GM19023 (cell line): Measurements from ENCODE around the gene OST4.
A peak's percentile ranks its signal among the peaks of the same experiment; 100 is the strongest.

ENCODE experiments used
- ATAC-seq: cut with Tn5 transposase; IDR thresholded peaks from one replicate; pipeline ENCODE4 v1.9.1; 2021; ENCODE audit warnings: mild to moderate bottlenecking, moderate library complexity; ENCODE audit not compliant: unreplicated experiment

OST4 gene

DNA sequence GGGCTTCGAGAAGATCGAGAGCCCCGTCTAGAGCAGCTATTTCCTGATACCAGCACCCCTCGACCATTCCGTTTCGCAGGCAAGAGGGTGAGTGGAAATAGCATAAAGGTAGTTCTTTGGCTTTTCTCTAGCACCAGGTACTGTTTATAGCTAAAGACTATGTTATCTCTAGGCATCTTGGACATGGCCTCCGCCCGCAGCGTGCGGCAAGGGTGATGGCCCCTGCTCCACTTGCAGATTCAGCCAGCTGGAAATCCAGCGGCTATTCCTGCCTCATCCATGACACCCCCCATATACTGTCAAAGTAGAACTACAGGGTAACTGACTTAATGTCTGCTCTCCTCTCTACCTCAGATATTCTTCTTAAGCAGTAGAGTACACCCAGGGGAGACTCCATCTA lies 16.7 kb downstream of the OST4 start:
- ATAC-seq = no peak

DNA sequence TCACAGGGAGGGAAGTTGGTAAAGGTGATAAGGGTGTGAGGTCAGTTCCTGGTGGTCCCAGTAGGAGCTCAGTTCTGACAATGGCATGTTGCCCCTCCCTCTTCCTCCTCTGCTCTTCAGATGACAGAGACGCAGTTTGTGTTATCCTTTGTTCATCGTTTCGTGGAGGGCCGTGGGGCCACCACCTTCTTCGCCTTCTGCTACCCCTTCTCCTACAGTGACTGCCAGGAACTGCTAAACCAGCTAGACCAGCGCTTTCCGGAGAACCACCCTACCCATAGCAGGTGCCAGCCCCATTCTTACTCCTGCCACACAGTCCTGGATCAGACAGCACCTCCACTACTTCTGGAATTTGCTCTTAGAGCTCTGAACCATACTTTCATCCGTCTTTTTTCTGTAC lies 17.7 kb downstream of the OST4 start:
- ATAC-seq = no peak

- no peak for ATAC-seq
Observed at GRCh38 chr2:27053321-27053720, 18.1 kb downstream of the OST4 start.

- ATAC-seq = peak; percentile 0
Observed at GRCh38 chr2:27051902-27052645, 19.4 kb downstream of the OST4 start.

- ATAC-seq = peak; percentile 74
Observed at GRCh38 chr2:27050996-27051901, 20.2 kb downstream of the OST4 start, which contains the start of gene AGBL5. AGBL5 (plus strand) TSS chr2:27051668; CDS start chr2:27052959, 1,291 bp downstream.

GRCh38 chr2:27050281-27050995 lies 21.0 kb downstream of the OST4 start:
- ATAC-seq = peak; percentile 45

DNA sequence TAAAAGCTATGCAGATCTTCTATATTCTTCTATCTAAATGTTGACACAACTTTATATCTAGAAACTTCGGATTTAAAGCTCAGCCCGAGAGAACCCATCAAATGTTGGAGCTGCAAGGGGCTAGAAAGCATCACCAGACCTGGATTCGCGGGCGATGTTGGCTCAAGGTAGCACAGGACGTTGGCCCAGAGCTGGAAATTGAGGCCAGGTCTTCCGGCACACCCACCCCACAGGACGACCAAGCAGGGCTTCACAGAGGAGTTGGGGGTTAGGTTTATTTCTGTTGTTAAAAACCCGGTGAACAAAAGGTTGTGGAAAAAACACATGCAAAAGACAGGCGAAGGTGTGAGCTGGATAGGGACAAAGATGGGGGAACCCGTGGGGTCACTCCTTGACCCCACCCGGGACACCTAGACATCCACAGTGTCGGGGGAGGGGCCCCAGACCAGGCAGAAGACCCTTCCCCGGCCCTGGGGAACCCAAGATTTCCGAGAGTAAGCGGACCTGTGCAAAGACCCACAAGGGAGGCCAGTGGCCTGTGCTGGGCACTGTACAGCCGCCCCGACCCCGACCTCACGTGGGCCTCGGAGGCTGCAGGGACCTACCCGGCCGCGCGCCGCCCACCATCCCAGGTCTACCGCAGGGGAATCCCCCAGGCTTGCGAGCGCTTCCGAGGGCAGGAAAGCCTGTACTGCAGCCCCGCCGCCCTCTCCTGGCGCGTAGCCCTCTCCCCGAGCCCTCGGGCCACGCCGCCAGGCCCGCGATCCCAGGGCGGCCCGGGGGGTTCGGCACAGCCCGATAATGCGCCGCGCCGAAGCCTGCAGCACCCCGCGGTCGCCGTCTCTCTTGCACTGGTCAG lies 21.8 kb downstream of the OST4 start:
- peak; percentile 10 for ATAC-seq

DNA sequence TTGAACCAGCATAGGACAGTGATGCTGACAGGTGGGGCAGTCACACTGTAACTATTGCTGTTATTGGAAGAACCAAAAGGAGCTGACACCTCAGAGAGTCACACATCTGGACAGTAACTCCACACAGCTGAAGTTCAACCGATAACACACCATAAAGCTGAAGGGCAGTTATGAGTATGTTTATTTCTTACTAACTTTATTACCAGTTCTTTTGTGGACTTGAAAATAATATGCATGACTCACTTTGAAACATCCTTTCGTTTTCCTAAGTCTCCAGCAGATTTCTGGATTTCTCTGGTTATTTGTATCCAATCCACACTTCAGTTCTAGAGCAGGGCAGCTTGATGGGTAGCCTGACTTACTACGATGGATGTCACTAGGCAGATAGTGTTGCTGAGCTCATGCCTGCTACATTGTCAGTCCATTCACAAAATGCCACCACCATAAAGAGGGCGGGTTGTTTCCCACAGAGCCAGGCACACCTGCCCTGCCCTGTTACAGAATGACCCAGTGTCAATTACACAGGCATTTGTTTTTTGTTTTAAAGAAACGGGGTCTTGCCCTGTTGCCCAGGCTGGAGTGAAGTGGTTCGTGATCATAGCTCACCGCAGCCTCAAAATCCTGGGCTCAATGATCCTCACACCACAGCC lies 28.3 kb downstream of the OST4 start:
- ATAC-seq = no peak

DNA sequence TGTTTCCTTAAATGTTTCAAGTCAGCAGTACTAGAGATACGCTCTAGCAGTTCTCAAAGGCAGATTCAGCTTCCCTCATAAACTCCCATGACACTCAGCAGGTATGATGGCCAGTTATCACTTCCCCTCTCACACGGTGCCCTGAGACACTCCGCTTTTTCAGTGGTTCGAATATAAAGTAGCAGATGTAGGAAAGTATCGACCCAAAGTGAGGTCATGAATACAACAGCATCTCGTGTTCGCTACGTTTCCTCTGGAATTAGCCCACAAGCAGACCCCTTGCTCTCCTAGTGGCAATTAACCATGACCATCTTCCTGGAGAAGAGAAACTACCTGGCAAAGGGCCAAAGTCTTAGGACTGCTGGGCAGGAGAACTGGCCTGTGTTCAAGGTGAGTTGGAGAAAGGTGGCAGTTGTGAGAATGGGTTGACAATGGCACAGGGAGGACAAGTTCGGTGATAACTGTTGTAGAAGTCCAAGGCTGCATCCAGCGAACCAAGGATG lies 29.2 kb downstream of the OST4 start:
- no peak for ATAC-seq

DNA sequence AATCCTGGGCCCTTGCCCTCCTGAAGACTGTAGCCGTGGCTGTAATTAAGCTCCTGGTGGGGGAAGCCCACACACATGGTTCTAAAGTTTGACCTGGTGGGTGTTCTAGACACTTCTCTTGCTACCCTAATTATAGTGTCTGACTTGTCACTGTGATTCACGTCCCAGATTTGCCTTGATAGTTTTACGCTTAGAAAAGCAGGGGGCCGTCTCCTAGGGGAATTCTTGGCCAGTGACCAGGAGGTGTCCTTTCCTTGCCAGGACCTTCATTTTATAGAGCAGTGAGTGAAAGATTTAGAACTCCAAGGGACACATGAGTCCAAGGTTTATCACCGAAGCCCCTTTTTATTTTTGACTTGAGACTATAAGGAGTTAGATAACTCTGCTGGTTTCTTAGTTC lies 29.7 kb downstream of the OST4 start:
- ATAC-seq = no peak

DNA sequence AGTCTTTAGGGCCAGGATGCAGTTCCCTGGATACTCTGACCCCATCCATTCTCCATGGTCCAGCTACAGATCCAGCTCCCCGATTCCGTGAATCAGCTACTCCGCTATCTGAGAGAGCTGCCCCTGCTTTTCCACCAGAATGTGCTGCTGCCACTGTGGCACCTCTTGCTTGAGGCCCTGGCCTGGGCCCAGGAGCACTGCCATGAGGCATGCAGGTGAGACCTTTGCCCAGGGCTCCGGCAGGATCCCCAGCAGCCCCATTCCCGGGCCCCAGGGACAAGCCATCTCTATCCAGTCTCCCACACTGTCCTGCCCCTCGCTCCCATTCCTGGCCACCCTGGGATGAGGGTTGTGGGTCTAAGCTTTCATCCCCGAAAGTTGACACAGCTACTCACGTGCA lies 31.2 kb downstream of the OST4 start:
- no peak for ATAC-seq

- ATAC-seq = no peak
Observed at GRCh38 chr2:27039871-27040270, 31.6 kb downstream of the OST4 start.

- ATAC-seq = no peak
Observed at GRCh38 chr2:27039426-27039825, 32.0 kb downstream of the OST4 start.

- no peak for ATAC-seq
Observed at GRCh38 chr2:27038631-27039339, 32.7 kb downstream of the OST4 start.

DNA sequence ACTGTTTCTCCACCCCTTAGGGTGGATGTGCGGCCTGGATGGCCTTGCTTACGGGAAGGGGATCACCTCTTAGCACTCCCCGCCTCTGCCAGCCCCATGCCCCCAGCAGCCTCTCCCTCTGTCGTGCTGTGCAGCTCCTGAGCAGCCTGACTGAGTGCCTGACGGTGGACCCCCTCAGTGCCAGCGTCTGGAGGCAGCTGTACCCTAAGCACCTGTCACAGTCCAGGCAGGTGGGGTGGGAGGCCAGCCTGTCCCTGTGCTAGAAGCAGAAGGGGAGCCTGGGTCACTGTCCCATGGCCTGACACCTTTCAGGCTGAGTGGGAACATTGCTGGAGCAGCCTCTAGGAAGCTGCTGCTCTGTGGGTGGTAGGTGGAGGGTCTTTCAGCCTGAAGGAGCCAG lies 33.4 kb downstream of the OST4 start:
- no peak for ATAC-seq

- ATAC-seq = peak; percentile 24
Observed at GRCh38 chr2:27033253-27033852, 38.1 kb downstream of the OST4 start.

DNA sequence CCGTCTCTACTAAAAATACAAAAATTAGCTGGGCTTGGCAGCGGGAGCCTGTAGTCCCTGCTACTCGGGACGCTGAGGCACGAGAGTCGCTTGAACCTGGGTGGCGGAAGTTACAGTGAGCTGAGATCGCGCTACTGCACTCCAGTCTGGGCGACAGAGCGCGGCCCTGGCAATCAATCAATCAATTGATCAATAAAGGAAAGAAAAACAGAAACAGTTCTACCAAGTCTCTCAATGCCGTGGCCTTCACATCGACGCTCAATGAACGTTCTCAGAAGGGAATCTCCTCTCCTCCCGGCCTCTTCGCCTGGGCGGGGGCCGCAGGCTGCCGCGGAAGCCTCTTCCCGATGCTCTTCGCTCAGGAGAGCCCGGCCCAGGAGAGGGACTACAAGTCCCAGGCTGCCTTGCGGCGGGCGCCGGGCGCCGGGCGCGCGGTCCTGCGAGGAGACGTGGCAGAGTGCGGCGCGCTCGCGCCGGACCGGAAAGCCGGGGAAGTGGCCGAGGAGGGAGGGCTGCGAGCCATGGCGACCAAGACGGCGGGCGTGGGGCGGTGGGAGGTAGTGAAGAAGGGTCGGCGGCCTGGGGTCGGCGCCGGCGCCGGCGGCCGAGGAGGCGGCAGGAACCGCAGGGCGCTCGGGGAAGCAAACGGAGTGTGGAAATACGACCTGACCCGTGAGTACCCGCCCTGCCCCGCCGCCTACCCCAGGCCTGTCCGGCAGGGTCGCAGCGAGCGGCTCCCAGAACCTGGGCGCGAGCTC lies 38.8 kb downstream of the OST4 start, which contains the start of gene TMEM214:
Gene TMEM214 (plus strand): TSS at position 471 of the 758 bp plus-strand sequence. CDS start 51 bp downstream, at position 522.
- ATAC-seq = peak; percentile 93

- ATAC-seq = no peak
Observed at GRCh38 chr2:27029051-27029450, 42.4 kb downstream of the OST4 start.
